PFSK-1 (cell line): ENCODE results near the gene TLR5.

Experiments used
- FOXP2 ChIP-seq: optimal IDR thresholded peaks from 2 replicates; pipeline ENCODE3; 2011; ENCODE audit warnings: borderline replicate concordance, control low read depth, inconsistent platforms; ENCODE audit not compliant: insufficient read depth; ENCODE audit errors: extremely low read length, extremely low read depth
- POLR2AphosphoS5 ChIP-seq: IDR thresholded peaks from 2 replicates; pipeline ENCODE4 v1.6.1; 2012; ENCODE audit warnings: low read depth, mild to moderate bottlenecking, control low read depth, low read length, moderate library complexity
- SIN3A ChIP-seq: IDR thresholded peaks from 2 replicates; pipeline ENCODE4 v1.6.1; 2012; ENCODE audit warnings: mild to moderate bottlenecking, low read length, moderate library complexity, borderline replicate concordance; ENCODE audit not compliant: insufficient read depth
- TAF1 ChIP-seq: IDR thresholded peaks from 2 replicates; pipeline ENCODE4 v1.6.1; 2012; ENCODE audit warnings: low read length, control low read depth, borderline replicate concordance; ENCODE audit not compliant: insufficient read depth
- TF ChIP-seq, protein P1 (sequence below), 2 experiments: IDR thresholded peaks; 2 replicates each; pipeline versions ENCODE4 v1.6.1 to v1.8.0; 2011 to 2012; ENCODE audit warnings: low read depth in 2 of 2, low read length in 2 of 2, control low read depth in 1 of 2, inconsistent platforms in 1 of 2, mild to moderate bottlenecking in 1 of 2, moderate library complexity in 1 of 2; ENCODE audit not compliant: insufficient read depth in 1 of 2

TLR5 gene

DNA sequence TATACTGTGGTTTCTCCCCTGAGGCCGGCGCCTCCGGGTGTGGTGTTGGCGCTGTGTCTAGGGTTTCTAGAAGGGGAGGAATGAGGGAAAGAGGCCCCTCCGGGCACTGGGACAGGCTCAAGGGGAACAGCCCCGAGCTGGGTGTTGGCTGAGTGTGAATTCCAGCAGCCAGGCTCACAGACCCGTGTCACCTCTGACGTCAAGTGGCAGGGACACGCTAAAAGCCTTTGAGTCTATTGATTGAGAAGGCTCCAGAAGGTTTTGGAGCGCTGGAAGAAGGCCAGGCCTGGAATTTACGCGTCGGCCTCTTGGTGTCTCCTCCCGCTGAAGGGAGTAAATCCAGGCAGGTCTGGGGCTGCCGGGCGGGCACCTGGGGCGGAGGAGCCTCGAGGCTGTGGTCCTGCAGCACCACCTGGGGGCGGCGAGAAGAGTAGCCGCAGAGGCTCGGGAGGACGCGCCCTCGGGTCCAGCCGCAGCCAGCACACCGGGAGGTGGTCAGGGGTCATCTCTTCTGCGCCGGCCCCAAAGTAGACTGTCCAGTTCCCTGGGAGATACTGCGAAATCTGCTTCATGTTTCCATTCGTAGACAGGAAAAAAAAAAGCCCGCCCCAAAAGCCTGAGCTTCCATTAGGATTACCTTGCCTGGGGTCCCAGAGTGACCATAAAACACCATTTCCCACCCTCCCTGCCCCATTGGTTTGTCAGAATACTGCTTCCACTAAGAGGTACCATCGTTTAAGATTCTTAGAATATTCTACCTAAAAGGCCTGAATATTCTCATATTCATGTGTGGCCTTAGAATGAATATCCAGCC lies 61.7 kb downstream of the TLR5 start:
- TF ChIP-seq, protein P1, sequence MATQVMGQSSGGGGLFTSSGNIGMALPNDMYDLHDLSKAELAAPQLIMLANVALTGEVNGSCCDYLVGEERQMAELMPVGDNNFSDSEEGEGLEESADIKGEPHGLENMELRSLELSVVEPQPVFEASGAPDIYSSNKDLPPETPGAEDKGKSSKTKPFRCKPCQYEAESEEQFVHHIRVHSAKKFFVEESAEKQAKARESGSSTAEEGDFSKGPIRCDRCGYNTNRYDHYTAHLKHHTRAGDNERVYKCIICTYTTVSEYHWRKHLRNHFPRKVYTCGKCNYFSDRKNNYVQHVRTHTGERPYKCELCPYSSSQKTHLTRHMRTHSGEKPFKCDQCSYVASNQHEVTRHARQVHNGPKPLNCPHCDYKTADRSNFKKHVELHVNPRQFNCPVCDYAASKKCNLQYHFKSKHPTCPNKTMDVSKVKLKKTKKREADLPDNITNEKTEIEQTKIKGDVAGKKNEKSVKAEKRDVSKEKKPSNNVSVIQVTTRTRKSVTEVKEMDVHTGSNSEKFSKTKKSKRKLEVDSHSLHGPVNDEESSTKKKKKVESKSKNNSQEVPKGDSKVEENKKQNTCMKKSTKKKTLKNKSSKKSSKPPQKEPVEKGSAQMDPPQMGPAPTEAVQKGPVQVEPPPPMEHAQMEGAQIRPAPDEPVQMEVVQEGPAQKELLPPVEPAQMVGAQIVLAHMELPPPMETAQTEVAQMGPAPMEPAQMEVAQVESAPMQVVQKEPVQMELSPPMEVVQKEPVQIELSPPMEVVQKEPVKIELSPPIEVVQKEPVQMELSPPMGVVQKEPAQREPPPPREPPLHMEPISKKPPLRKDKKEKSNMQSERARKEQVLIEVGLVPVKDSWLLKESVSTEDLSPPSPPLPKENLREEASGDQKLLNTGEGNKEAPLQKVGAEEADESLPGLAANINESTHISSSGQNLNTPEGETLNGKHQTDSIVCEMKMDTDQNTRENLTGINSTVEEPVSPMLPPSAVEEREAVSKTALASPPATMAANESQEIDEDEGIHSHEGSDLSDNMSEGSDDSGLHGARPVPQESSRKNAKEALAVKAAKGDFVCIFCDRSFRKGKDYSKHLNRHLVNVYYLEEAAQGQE (IDR thresholded peaks at IDR 0.05; ENCODE audit: insufficient read depth in 1 of 2, low read depth in 2 of 2, low read length in 2 of 2), result no peak
- no peak for TF ChIP-seq SIN3A
- no peak for TF ChIP-seq POLR2AphosphoS5
- peak; percentile 43 for TF ChIP-seq FOXP2
- no peak for TF ChIP-seq TAF1

DNA sequence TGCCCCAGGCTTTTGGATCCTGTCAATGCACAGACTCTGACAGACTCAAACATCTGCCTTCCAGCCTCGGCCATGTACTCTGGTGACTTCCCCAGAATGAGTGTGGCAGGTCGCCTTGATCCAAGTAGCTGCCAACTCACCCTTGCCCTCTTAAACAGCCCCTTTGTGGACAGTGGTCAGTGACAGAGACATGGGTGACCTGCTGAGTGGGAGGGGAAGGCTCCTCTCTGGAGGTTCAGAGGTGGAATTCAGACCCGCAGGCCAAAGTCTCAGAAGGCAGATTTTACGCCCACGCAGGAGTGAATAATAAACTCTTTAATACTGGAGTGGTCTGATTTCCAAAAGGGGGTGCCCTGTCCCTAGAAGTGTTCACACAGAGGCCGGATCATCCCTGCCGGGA lies 63.5 kb downstream of the TLR5 start:
- TF ChIP-seq, protein P1 (IDR thresholded peaks at IDR 0.05; ENCODE audit: insufficient read depth in 1 of 2, low read depth in 2 of 2, low read length in 2 of 2), result no peak
- TF ChIP-seq TAF1 (no peak), POLR2AphosphoS5 (no peak), FOXP2 (no peak), SIN3A (no peak)

DNA sequence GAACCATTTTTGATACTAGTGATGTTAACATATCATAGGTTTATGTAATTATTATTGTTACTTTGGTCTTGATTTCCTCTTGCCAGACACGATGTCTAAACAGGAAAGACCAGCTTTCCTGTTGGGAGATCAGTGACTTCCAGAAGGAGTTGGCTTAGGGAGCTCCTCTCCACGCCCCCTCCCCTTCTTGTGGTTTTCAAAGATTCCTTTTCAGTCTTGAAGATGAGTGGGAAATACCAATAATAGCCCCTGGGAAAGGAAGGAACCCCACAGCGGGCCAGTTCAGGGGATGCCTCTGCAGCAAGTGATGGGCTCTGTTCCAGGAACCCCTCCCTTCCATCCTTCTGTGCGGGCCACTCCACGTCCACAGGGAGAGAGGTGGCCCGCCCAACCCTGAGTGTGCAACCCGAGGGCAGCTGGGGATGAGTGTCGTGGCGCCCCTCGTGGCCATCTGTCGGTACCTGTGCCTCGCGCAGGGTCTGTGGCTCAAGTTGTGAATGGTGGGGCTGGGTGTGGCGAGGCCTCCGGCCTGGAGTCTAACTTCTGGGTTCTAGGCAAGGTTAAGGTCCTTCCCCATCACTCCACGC lies 65.7 kb downstream of the TLR5 start:
- no peak for TF ChIP-seq SIN3A
- no peak for TF ChIP-seq FOXP2
- no peak for TF ChIP-seq POLR2AphosphoS5
- TF ChIP-seq, protein P1 (IDR thresholded peaks at IDR 0.05; ENCODE audit: insufficient read depth in 1 of 2, low read depth in 2 of 2, low read length in 2 of 2), result no peak
- no peak for TF ChIP-seq TAF1

DNA sequence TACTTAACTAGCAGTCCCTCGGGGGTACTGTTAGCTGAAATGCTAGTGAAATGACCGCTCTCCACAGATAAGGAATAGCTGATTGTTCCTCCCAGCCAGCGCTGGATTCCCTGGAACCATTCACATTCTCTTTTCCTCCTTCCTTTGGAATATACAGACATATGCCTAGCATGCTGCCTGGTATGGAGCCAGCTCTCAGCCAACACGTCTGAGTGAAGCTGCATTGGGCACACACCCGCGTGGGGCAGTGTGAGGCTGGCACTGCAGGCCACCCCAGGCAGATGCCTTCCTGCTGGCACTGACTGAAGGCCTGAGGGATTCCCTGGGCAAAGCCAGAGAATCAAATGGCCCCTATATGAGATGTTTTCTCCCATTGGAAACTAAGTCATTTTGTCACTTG lies 66.7 kb downstream of the TLR5 start:
- TF ChIP-seq, protein P1 (IDR thresholded peaks at IDR 0.05; ENCODE audit: insufficient read depth in 1 of 2, low read depth in 2 of 2, low read length in 2 of 2), result no peak
- no peak for TF ChIP-seq TAF1
- no peak for TF ChIP-seq POLR2AphosphoS5
- no peak for TF ChIP-seq FOXP2
- TF ChIP-seq SIN3A, result no peak
